ENCODE data around the gene XPC.

GRCh38 chr3:14174483-14174882, 3.9 kb downstream of the XPC start:
- TF ChIP-seq CTCF (IDR thresholded peaks at IDR 0.05; ENCODE audit: poor library complexity, severe bottlenecking) = no peak
- no peak for TF ChIP-seq POLR2AphosphoS5 (IDR thresholded peaks at IDR 0.05)
- TF ChIP-seq EP300 (conservative IDR thresholded peaks at IDR 0.05; ENCODE audit: poor library complexity, severe bottlenecking) = no peak
- TF ChIP-seq EZH2 (IDR thresholded peaks at IDR 0.05; ENCODE audit: borderline replicate concordance, insufficient read depth, low read length, poor library complexity, severe bottlenecking) = no peak
